Fibroblast of lung (primary cell): Measurements from ENCODE around the gene CHTF8.

Experiments used
- EZH2 ChIP-seq: IDR thresholded peaks from 2 replicates; pipeline ENCODE4 v1.5.1; 2012; ENCODE audit warnings: low read length, control low read depth, mild to moderate bottlenecking; ENCODE audit errors: missing control alignments
- TF ChIP-seq, protein P1 (sequence below), 2 donors: IDR thresholded peaks in 1 of 2; conservative IDR thresholded peaks in 1 of 2; 1 replicate in 1 of 2; 2 replicates in 1 of 2; pipeline ENCODE4 v1.5.1; 2011 to 2012; ENCODE audit warnings: low read length in 2 of 2, control low read depth in 1 of 2, inconsistent platforms in 1 of 2, low read depth in 1 of 2, mild to moderate bottlenecking in 1 of 2

DNA sequence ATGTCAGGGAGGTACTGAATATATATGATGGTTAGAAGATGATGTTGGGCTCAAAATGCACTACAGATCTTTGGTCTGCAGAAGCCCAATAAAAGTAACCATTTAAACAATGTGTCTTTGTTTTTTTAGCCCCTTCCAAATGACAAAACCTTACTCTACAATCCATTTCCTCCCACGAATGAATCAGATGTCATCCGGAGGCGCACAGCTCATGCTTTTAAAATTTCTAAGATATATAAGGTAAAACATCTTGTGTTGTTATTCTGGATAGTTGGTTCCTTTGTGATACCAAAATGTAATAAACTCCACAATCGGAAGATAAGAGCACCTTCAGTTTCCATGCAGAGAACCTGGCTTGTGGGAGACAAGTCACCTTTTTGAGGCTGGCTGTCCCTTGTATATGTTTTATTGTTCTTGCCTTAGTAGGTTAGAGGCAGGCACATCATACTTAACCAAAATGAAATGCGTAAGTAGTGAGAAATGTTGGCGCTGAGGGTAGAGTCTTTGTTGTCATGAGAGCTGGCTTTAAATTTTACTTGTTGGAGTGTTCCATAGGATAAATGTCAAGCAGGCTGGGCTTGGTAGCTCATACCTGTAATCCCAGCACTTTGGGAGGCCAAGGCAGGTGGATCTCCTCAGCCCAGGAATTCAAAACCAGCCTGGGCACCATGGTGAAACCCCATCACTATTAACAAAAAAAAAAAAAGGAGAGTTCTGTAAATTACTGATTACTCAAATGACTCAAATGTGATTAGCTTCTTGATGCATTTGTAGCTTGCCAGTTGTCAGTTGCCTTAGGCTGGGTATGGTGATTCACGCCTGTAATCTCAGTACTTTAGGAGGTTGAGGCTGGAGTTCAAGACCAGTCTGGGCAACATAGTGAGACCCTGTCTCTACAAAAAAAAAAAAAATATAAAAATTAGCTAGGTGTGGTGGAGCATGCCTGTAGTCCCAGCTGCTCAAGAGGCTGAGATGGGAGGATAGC is 34.9 kb upstream of the CHTF8 start:
- TF ChIP-seq, protein P1, sequence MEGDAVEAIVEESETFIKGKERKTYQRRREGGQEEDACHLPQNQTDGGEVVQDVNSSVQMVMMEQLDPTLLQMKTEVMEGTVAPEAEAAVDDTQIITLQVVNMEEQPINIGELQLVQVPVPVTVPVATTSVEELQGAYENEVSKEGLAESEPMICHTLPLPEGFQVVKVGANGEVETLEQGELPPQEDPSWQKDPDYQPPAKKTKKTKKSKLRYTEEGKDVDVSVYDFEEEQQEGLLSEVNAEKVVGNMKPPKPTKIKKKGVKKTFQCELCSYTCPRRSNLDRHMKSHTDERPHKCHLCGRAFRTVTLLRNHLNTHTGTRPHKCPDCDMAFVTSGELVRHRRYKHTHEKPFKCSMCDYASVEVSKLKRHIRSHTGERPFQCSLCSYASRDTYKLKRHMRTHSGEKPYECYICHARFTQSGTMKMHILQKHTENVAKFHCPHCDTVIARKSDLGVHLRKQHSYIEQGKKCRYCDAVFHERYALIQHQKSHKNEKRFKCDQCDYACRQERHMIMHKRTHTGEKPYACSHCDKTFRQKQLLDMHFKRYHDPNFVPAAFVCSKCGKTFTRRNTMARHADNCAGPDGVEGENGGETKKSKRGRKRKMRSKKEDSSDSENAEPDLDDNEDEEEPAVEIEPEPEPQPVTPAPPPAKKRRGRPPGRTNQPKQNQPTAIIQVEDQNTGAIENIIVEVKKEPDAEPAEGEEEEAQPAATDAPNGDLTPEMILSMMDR (conservative IDR thresholded peaks at IDR 0.05 in 1 of 2, IDR thresholded peaks at IDR 0.05 in 1 of 2; ENCODE audit: low read depth in 1 of 2, low read length in 2 of 2), result no peak
- TF ChIP-seq EZH2, result no peak
